Heart right ventricle (tissue), 16 donors: ENCODE data around the gene SERPINB7. TPM values are rescaled to one million over a fixed set of nuclear protein-coding genes. Genes with fewer than 3 reads are reported as not detected.

ENCODE experiments used
- ATAC-seq, 8 donors: fragments of 200-7000 bp; cut with Tn5 transposase; one replicate each; pipeline ENCODE4 v1.9.1; 2020; ENCODE audit warnings: mild to moderate bottlenecking in 8 of 8, moderate library complexity in 8 of 8, moderate number of reproducible peaks in 1 of 8
- DNase-seq, 2 donors: peaks; one replicate each; pipeline ENCODE4 v3.0.0-alpha.2; 2020
- H3K27ac ChIP-seq, 10 donors: fragments of 200-600 bp; sonication (generic) in 2 of 10; one replicate each; pipeline versions ENCODE4 v1.5.0 to v1.8.0; 2020 to 2022; ENCODE audit warnings: mild to moderate bottlenecking in 3 of 10
- H3K27me3 ChIP-seq, 7 donors: fragments of 200-600 bp; one replicate each; pipeline ENCODE4 v1.8.0; 2021 to 2022; ENCODE audit warnings: mild to moderate bottlenecking in 2 of 7
- H3K36me3 ChIP-seq, 9 donors: fragments of 200-600 bp; sonication (generic) in 1 of 9; one replicate each; pipeline versions ENCODE4 v1.5.0 to v1.8.0; 2020 to 2022; ENCODE audit warnings: mild to moderate bottlenecking in 2 of 9
- H3K4me1 ChIP-seq, 9 donors: fragments of 200-600 bp; sonication (generic) in 1 of 9; one replicate each; pipeline versions ENCODE4 v1.5.0 to v1.8.0; 2020 to 2022; ENCODE audit warnings: mild to moderate bottlenecking in 4 of 9
- H3K4me3 ChIP-seq, 10 donors: fragments of 200-600 bp; sonication (generic) in 2 of 10; one replicate each; pipeline versions ENCODE4 v1.5.0 to v1.8.0; 2020 to 2022; ENCODE audit warnings: mild to moderate bottlenecking in 7 of 10, moderate library complexity in 2 of 10
- H3K9me3 ChIP-seq, 11 donors: fragments of 200-600 bp in 10 of 11; sonication (generic) in 2 of 11; one replicate each; pipeline versions ENCODE4 v1.5.0 to v1.8.0; 2013 to 2022; ENCODE audit warnings: mild to moderate bottlenecking in 2 of 11, control low read depth in 1 of 11, moderate library complexity in 1 of 11
- CTCF ChIP-seq, 9 donors: fragments of 200-600 bp; sonication (generic) in 2 of 9; IDR thresholded peaks; one replicate each; pipeline versions ENCODE4 v1.5.0 to v1.8.0; 2021 to 2022; ENCODE audit warnings: antibody characterized with exemption in 9 of 9, mild to moderate bottlenecking in 5 of 9, moderate library complexity in 1 of 9
- WGBS, 2 donors: extraction: QIAGEN DNeasy Blood & Tissue Kit; methylation state at CpG; one replicate each; pipeline ENCODE4 v1.1.7; 2013; ENCODE audit warnings: inconsistent platforms in 1 of 2; 5-methylcytosine and 5-hydroxymethylcytosine counted together
- intact Hi-C, 10 donors: fragments of 100-400 bp; cut with DNase I; formaldehyde crosslinking; loops; one replicate each; pipeline versions ENCODE4 v1.11.1 to v1.14.2; 2022
- polyA plus RNA-seq, 2 donors: library from polyadenylated mRNA; stranded (reverse); fragments of 200-250 nt; gene quantifications; one replicate each; pipeline ENCODE4 v1.2.3, GENCODE V29; 2013
- total RNA-seq, 10 donors: library from RNA; stranded (reverse); fragmentation: NEBNext Ultra II Directional in 3 of 10; extraction: Animal tissue kit (Norgen Biotek cat#: 25700) in 3 of 10; gene quantifications; one replicate each; pipeline versions ENCODE4 v1.2.1 to v1.2.4, GENCODE V29; 2021 to 2023
- donor health status: Arrhythmogenic right ventricular cardiomyopathy.
- donor health status: ischemic (EF 13 %, LVEDD 7.1; RV severe dilation, severe dysfunction).
- donor health status: healthy with polysubstance abuse.
- donor health status: DM: no; HTN: yes; CAD: no.
- donor health status: DM: no; HTN: no; CAD: no.
- donor health status: ischemic (EF 25% LVEDD 6.9; RV normal size, moderate dysfunction).
- donor health status: ischemic (EF 25% LVEDD 5.7; RV mildly dilated, moderate dysfunction).
- donor health status: healthy.
- donor health status: DM: yes; HTN: yes; CAD: no.
- donor health status: Ischemic cardiomyopathy.
- donor health status: ischemic (EF 35%, LVEDD 5.7; RV mildly dilated, moderate dysfunction).
- donor health status: nonischemic (EF 11% LVEDD 7.7; RV severe dilation, severe dysfunction).
- donor health status: DM: yes; HTN: yes; CAD: no.
- donor health status: PGD.
- donor health status: ischemic (EF 29% LVEDD 5.4; RV normal size, mild dysfunction).
- donor health status: nonischemic (EF 23%, LVEDD 6.1; RV moderate dilation, normal function).

Gene SERPINB7
- total and polyA plus RNA-seq, 12 donors, result not detected

- Histone ChIP-seq H3K27ac (no peak overlapping the region), H3K36me3 (no peaks in the 10 kb centered on the region), H3K9me3 (peaks cover 0 to 28% (median 6%) of the 10 kb centered on the region in 11 donors), H3K4me3 (no peak overlapping the region), H3K27me3 (peaks cover 0 to 10% (median 0%) of the 10 kb centered on the region in 7 donors), H3K4me1 (no peaks in the 10 kb centered on the region)
- DNase-seq (no peak), ATAC-seq (no peak)
- WGBS, 2 donors, result 64 to 75% methylated on average over 2 of the region's 2 CpGs
- no peak for TF ChIP-seq CTCF (IDR thresholded peaks at IDR 0.05)
- intact Hi-C loops, result loop anchor here in 2 of 10 donors (10.0 kb wide), 1 partner anchor 115 kb away; no protein-coding TSS in a partner anchor
Measured at GRCh38 chr18:63819786-63820185, 44.6 kb downstream of the SERPINB7 start.

DNA sequence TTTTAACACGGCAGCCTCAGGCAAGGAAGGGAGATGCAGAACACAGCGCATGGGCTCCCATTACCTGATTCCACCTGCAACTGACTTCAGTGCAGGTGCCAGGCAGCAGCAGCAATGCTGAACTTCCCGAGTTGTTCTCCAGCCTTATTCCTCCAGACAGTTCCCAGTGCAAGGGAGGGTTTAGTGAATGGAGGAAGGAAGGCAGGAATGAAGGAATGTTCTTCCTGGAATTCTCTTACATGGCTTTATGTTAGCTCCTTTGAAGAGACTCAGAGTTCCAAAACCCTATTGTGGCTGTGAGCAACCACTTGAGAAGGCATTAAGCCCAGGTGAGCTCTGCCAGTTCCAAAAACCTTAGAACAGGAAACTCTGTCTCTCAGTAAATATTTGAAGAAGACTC lies 45.5 kb downstream of the SERPINB7 start:
- no peak for TF ChIP-seq CTCF (IDR thresholded peaks at IDR 0.05)
- DNase-seq (no peak), ATAC-seq (no peak)
- H3K27me3 ChIP-seq, result peaks cover 0 to 10% (median 0%) of the 10 kb centered on the region in 7 donors
- no peak overlapping the region for H3K27ac ChIP-seq
- intact Hi-C loops, result loop anchor here in 2 of 10 donors (10.0 kb wide), 1 partner anchor 114 kb away; no protein-coding TSS in a partner anchor
- no peak overlapping the region for H3K4me3 ChIP-seq
- peaks cover 0 to 23% (median 6%) of the 10 kb centered on the region in 11 donors for H3K9me3 ChIP-seq
- no peaks in the 10 kb centered on the region for H3K4me1 ChIP-seq
- H3K36me3 ChIP-seq, result no peaks in the 10 kb centered on the region
- 83 to 84% methylated on average over 3 of the region's 3 CpGs for WGBS, 2 donors

GRCh38 chr18:63823516-63824219 lies 48.5 kb downstream of the SERPINB7 start:
- intact Hi-C loops, result loop anchor here in 4 of 10 donors (2.0 to 10.0 kb wide), 2 partner anchors 111 to 113 kb away; no protein-coding TSS in a partner anchor
- Histone ChIP-seq H3K27ac (no peak overlapping the region), H3K9me3 (no peaks in the 10 kb centered on the region), H3K4me1 (no peaks in the 10 kb centered on the region), H3K36me3 (no peaks in the 10 kb centered on the region), H3K4me3 (no peak overlapping the region), H3K27me3 (peaks cover 0 to 10% (median 0%) of the 10 kb centered on the region in 7 donors)
- TF ChIP-seq CTCF (IDR thresholded peaks at IDR 0.05), result peak; percentile 5 to 56 (median 44)
- DNase-seq, result peak; percentile 9 to 16
- 66 to 67% methylated on average over 10 of the region's 10 CpGs for WGBS, 2 donors
- ATAC-seq, result no peak

- Histone ChIP-seq H3K36me3 (no peaks in the 10 kb centered on the region), H3K4me1 (no peaks in the 10 kb centered on the region), H3K4me3 (no peak overlapping the region), H3K27ac (no peak overlapping the region), H3K9me3 (no peaks in the 10 kb centered on the region), H3K27me3 (peaks cover 0 to 10% (median 0%) of the 10 kb centered on the region in 7 donors)
- WGBS, 2 donors, result 84 to 94% methylated on average over 2 of the region's 2 CpGs
- ATAC-seq, result no peak
- DNase-seq, result no peak
- TF ChIP-seq CTCF (IDR thresholded peaks at IDR 0.05), result no peak
- intact Hi-C loops, result loop anchor here in 4 of 10 donors (2.0 to 10.0 kb wide), 2 partner anchors 111 to 113 kb away; no protein-coding TSS in a partner anchor
Measured at GRCh38 chr18:63824220-63824525, 49.0 kb downstream of the SERPINB7 start.
